A549 treated with GW870086 at 1 μM for 4 hours (cell line): Measurements from ENCODE around the gene AP3B1. TPM values are rescaled to one million over a fixed set of nuclear protein-coding genes. Genes with fewer than 3 reads are reported as not detected.

Experiments
- total RNA-seq: library from RNA; stranded (reverse); fragments of 200-300 nt; extraction: Qiagen RNA extraction; gene quantifications from 5 replicates; pipeline ENCODE4 v1.2.3, GENCODE V29; 2022; ENCODE audit warnings: low read depth

Gene AP3B1, protein sequence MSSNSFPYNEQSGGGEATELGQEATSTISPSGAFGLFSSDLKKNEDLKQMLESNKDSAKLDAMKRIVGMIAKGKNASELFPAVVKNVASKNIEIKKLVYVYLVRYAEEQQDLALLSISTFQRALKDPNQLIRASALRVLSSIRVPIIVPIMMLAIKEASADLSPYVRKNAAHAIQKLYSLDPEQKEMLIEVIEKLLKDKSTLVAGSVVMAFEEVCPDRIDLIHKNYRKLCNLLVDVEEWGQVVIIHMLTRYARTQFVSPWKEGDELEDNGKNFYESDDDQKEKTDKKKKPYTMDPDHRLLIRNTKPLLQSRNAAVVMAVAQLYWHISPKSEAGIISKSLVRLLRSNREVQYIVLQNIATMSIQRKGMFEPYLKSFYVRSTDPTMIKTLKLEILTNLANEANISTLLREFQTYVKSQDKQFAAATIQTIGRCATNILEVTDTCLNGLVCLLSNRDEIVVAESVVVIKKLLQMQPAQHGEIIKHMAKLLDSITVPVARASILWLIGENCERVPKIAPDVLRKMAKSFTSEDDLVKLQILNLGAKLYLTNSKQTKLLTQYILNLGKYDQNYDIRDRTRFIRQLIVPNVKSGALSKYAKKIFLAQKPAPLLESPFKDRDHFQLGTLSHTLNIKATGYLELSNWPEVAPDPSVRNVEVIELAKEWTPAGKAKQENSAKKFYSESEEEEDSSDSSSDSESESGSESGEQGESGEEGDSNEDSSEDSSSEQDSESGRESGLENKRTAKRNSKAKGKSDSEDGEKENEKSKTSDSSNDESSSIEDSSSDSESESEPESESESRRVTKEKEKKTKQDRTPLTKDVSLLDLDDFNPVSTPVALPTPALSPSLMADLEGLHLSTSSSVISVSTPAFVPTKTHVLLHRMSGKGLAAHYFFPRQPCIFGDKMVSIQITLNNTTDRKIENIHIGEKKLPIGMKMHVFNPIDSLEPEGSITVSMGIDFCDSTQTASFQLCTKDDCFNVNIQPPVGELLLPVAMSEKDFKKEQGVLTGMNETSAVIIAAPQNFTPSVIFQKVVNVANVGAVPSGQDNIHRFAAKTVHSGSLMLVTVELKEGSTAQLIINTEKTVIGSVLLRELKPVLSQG
- 28.5 to 34.9 TPM (median 31.3 TPM) in 5 replicates for total RNA-seq

DNA sequence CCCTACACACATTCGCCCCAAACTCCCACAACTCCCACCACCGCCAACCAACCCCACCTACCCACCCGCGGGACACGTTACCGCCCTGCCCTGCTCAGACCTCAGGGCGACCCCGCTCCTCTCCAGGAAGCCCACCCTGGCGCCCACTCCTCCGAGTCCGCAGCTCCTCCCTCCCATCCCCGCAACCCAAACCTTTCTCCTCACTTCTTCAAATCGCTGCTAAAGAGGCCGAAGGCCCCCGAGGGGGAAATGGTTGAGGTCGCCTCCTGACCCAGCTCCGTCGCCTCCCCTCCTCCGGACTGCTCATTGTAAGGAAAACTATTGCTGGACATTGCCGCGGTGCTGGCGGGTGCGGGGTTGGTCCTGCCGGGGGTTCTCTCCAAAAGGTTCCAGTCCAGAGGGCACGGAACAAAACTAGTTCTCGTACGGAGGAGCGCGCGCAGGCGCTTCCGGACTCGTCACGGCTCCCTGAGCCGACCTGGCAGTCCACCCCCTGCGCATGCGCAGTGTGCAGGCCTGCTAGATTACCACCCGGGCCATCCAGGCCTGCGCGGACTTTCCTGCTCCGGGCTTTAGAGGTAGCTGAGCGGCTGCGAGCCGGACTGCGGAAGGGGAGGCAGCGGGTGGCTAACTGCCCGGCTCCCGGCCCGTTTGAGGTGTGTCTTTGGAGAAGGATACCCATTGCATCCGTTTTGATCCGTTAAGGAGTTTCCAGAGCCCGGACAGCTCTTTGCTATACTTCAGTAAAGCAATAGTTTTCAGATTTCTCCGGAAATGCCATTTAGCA lies at the start of gene AP3B1:
TSS of gene AP3B1 (minus strand) at position 451 of the 787 bp plus-strand sequence. CDS start at position 332, 119 bp downstream.

Other genes with a start within 250 kb of the AP3B1 start
- 14.3 to 25.6 TPM (median 24.3 TPM) in 5 replicates for gene SCAMP1, start 65.9 kb upstream of the AP3B1 start, total RNA-seq